ENCODE measurements around the gene TBX18. TPM values are rescaled to one million over a fixed set of nuclear protein-coding genes. Genes with fewer than 3 reads are reported as not detected.

TBX18 gene
- total RNA-seq, 1 experiment from 2014 or later, result not detected

- H3K4me2 ChIP-seq (ENCODE audit: insufficient read depth, insufficient read length, low read length), result no peak overlapping the region
- no peaks in the 10 kb centered on the region for H4K20me1 ChIP-seq (ENCODE audit: control insufficient read depth, insufficient read depth, insufficient read length)
- peaks cover 5 to 13% of the 10 kb centered on the region in 2 experiments; a peak in 4 of 5 replicates for H3K9me3 Mint-ChIP-seq
- no peaks in the 10 kb centered on the region for H3K27me3 ChIP-seq (ENCODE audit: insufficient read depth, low read length)
- H3K9me3 ChIP-seq (ENCODE audit: control insufficient read depth, low read depth, low read length), result no peaks in the 10 kb centered on the region
- DNase-seq, result no peak
- H4K8ac ChIP-seq (replicated peaks; ENCODE audit: insufficient read length, low read depth, low read length), result no peak overlapping the region
- H3K23me2 ChIP-seq (ENCODE audit: insufficient read length, low read depth, low read length, poor library complexity, severe bottlenecking), result no peaks in the 10 kb centered on the region
- H2BK20ac ChIP-seq (ENCODE audit: low read depth, low read length, poor library complexity, severe bottlenecking), result no peak overlapping the region
- no peak overlapping the region for H2BK15ac ChIP-seq (ENCODE audit: low read depth, low read length)
- no peak overlapping the region for H3T11ph ChIP-seq (ENCODE audit: low read length)
- no peak overlapping the region for H2AK5ac ChIP-seq (ENCODE audit: insufficient read length, low read length)
- H2AFZ ChIP-seq (ENCODE audit: low read length), result no peak overlapping the region
- H3K4me3 Mint-ChIP-seq, result no peak overlapping the region
- H2BK12ac ChIP-seq (ENCODE audit: insufficient read length, low read depth, low read length), result no peak overlapping the region
- no peak overlapping the region for H3K14ac ChIP-seq (ENCODE audit: insufficient read depth, low read length)
- no peak overlapping the region for H3K23ac ChIP-seq (ENCODE audit: insufficient read length, low read depth, low read length)
- no peak overlapping the region for H4K5ac ChIP-seq (ENCODE audit: insufficient read length, low read depth, low read length)
- no CpG with 5 or more reads among the region's 1 CpG for WGBS (ENCODE audit: extremely low coverage, insufficient read length, low lambda C conversion rate)
- no peaks in the 10 kb centered on the region for H3K79me1 ChIP-seq (ENCODE audit: insufficient read depth, low read depth, low read length, poor library complexity, severe bottlenecking)
- no peak overlapping the region for H3K56ac ChIP-seq (ENCODE audit: insufficient read length, low read depth, low read length)
- H3K79me2 ChIP-seq (ENCODE audit: insufficient read depth, low read length), result no peaks in the 10 kb centered on the region
- peaks cover 0 to 7% (median 2%) of the 10 kb centered on the region in 3 experiments; a peak in 3 of 7 replicates for H3K36me3 Mint-ChIP-seq (ENCODE audit: insufficient read depth in 1 of 3, low read depth in 3 of 3)
- H2BK120ac ChIP-seq (ENCODE audit: low read depth, low read length, poor library complexity, severe bottlenecking), result no peak overlapping the region
- no peak overlapping the region for H3K4ac ChIP-seq (ENCODE audit: low read depth, low read length)
- no peaks in the 10 kb centered on the region for H3K4me1 ChIP-seq (ENCODE audit: insufficient read depth, low read length)
- no peak overlapping the region for H2BK5ac ChIP-seq (ENCODE audit: insufficient read length, low read length)
- no peak overlapping the region for H3K27ac ChIP-seq (ENCODE audit: insufficient read length, low read depth, low read length)
- no peak overlapping the region for H3K18ac ChIP-seq (ENCODE audit: insufficient read length, low read depth, low read length)
- no peak for TF ChIP-seq CTCF (conservative IDR thresholded peaks at IDR 0.05)
- H3K9ac ChIP-seq (ENCODE audit: extremely low read depth, insufficient read length, low read length), result no peak overlapping the region
- no peaks in the 10 kb centered on the region; the same call in 1 of the 2 replicates for H3K27me3 Mint-ChIP-seq (ENCODE audit: low read depth)
- no peak overlapping the region for H3K27ac Mint-ChIP-seq
- no peak overlapping the region for H4K91ac ChIP-seq (ENCODE audit: insufficient read length, low read depth, low read length)
- H3K4me1 Mint-ChIP-seq, result no peaks in the 10 kb centered on the region
Measured at GRCh38 chr6:84791927-84792326, 27.5 kb upstream of the TBX18 start.

Data from H9 (cell line).